Fibroblast of lung (primary cell): ENCODE data around the gene ATP2A2.

Experiments used
- CTCF ChIP-seq, 2 donors: IDR thresholded peaks in 1 of 2; conservative IDR thresholded peaks in 1 of 2; 1 replicate in 1 of 2; 2 replicates in 1 of 2; pipeline ENCODE4 v1.5.1; 2011 to 2012; ENCODE audit warnings: low read length in 2 of 2, control low read depth in 1 of 2, inconsistent platforms in 1 of 2, low read depth in 1 of 2, mild to moderate bottlenecking in 1 of 2
- EZH2 ChIP-seq: IDR thresholded peaks from 2 replicates; pipeline ENCODE4 v1.5.1; 2012; ENCODE audit warnings: low read length, control low read depth, mild to moderate bottlenecking; ENCODE audit errors: missing control alignments

GRCh38 chr12:110382683-110383082 is 101.6 kb downstream of the ATP2A2 start:
- TF ChIP-seq EZH2, result no peak
- no peak for TF ChIP-seq CTCF (conservative IDR thresholded peaks at IDR 0.05 in 1 of 2, IDR thresholded peaks at IDR 0.05 in 1 of 2; ENCODE audit: low read depth in 1 of 2, low read length in 2 of 2)
